ENCODE results near the gene COL27A1.
"Not testable (repeated sequence)": the region's sequence is repeated elsewhere in the genome, so short reads cannot be mapped to it uniquely, and the experiment has no call there.

Gene COL27A1

DNA sequence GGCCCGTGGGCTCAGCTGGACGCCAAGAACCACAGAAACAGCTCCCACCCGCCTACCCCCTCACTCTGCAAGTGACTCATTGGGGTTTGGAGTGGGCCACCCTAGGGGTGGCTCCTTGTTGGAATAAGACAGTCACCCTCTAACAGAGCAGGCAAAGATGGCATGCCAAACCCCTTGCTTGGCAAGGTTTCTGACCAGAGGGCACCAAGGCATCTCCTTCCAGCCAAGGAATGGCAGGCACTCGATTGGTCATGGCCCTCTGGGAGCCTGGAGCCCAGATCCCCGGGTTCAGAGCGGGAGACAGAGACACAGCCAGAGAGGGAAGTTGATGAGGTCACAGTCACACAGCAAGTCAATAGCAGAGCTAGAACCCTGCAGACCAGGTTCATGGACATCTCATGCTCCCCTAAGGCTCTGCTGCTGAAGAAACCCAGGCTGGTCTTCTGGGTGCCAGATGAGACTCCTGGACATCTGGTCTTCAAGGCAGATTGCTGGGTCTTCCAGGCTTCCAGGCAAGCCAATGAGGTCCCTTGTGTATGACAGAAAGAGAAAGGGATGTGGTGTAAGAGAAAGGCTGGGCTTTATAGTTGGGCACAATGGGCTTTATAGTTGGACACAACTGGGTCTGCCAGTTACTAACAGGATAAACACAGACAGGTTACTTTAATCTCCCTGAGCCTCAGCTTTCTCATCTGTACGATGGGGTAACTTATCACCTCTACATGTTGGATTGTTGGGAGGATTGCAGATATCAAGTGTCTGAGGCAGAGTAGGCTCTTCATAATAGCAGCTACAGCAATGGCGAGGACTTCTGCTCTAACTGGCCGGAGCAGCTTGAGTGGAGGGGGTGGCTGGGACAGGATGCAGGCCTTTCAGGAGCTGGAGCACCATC is 33.0 kb upstream of the COL27A1 start:
- DNase-seq (ENCODE audit: low read depth in 2 of 2, low spot score in 1 of 2), result no peak

DNA sequence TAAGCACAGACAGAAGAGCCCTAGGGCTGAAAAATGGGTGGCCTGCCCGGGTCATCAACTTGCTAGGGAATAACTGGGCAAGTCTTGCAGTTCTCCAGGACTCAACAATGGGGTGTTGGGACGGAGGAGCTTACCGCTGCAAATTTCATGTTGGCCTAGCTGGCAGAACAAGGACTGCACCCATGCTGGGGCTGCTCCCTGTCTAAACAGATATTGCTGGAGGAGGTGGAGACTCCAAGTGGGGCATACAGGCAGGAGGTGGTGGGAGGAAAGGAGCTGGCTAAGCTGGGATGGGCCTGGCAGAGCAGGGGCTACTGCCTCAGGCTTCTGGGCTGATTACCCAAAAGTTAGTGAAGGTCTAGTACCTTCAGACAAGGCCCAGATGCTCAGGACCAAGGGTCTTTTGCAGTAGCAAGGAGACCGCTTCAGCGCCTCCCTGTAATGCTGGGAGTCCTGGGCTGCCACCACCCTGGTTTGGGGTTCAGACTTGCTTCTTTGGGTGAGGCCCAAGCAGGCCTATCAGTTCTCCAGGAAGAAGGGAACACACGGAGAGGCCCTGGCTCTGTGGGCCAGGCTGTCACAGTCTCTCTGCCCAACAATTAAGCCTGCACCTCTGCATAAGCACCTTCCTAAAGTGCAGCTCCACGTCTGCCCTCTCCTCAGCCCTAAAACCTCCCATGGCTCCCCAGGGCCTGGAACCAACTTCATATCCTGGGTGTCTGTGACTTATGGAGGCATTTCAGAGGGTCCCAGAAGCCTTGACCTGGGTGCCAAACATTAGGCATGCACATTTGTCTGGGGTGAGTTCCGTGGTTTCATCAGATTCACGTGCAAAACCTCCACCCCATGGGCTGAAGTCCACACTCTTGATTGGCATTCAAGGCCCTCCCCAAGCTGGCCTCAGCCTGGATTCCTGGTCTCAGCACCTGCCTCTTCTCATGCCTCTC is 32.0 kb upstream of the COL27A1 start:
- DNase-seq (ENCODE audit: low read depth in 2 of 2, low spot score in 1 of 2), result no peak

DNA sequence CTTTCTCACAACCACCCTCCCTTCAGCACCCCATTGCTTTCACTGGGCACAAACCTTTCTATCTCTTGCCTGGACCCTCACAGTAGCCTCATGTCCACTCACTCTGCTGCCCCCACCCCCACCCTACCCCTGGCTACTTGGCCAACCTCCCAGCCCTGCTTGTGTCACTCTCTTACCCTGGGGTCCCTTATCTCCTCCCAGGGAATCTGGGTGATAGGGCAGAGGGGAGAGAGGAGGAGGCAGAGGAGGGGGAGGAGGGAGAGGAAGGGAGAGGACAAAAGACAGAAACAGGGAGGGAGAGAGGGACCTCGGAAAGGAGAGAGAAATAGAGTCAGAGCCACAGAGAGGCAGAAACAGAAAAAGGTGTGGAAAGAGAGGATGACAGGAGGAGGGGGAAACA is 31.2 kb upstream of the COL27A1 start:
- no peak for DNase-seq (ENCODE audit: low read depth in 2 of 2, low spot score in 1 of 2)

DNA sequence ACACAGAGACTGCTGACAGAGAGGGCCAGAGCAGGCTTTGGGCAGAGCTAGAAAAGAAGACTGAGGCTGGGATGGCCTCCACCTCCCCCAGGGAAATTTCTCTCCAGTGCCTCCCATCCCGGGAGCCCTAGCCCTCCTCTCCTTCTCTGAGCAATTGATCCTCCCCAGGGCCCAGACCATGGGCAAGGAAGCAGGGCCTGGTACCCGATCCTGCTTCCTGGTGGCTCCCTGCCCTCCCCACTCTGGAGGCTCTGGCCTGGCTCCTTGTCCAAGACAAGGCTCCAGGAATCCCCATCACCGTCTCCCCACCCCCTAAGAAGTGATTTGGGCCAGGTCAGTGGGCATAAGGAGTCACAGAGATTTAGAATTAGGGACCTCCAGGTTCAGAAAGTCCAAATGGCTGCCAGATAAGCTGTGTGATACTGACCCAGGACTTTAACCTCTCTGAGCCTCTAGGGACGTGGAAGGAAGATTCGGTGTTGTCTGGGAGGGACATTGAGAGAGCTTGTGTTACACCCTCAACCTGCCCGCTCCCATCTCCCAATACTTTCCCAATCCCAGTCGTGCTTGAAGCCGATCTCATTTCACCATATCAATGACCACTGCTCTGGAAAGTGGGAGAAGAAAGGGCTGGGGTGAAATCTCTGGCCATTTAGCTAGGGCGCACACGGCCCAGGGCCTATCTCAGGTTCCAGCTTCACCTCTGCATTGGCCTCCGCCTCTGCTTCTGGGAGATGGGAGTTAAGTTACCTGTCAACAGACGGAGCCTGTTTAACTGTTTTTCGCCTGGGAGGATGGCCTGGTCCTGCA is 30.5 kb upstream of the COL27A1 start:
- DNase-seq (ENCODE audit: low read depth in 2 of 2, low spot score in 1 of 2), result no peak

DNA sequence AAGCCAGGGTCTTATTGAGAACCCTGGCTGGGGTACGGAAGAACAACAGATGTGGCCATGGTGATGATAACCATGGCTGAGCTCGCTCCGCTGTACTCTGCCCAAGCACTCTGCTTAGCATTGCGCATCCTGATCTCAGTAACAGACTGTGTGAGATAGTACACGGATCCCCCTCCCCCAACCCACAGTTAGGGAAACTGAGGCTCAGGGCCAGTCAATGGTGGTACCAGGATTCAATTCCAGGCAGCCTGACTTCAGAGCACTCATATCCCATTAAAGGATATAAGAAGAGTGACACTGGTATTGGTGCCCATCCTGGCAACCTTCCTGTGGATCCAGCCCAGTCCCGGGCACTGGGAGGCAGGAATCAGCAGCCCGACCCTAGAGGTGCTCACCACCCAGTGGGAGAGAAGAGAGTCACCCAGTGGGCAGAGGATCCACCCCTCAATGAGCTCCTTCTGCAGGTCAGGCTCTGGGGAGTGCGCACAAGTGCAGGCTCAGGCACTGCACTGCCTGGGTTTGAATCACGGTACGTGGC is 29.8 kb upstream of the COL27A1 start:
- DNase-seq (ENCODE audit: low read depth in 2 of 2, low spot score in 1 of 2), result no peak

DNA sequence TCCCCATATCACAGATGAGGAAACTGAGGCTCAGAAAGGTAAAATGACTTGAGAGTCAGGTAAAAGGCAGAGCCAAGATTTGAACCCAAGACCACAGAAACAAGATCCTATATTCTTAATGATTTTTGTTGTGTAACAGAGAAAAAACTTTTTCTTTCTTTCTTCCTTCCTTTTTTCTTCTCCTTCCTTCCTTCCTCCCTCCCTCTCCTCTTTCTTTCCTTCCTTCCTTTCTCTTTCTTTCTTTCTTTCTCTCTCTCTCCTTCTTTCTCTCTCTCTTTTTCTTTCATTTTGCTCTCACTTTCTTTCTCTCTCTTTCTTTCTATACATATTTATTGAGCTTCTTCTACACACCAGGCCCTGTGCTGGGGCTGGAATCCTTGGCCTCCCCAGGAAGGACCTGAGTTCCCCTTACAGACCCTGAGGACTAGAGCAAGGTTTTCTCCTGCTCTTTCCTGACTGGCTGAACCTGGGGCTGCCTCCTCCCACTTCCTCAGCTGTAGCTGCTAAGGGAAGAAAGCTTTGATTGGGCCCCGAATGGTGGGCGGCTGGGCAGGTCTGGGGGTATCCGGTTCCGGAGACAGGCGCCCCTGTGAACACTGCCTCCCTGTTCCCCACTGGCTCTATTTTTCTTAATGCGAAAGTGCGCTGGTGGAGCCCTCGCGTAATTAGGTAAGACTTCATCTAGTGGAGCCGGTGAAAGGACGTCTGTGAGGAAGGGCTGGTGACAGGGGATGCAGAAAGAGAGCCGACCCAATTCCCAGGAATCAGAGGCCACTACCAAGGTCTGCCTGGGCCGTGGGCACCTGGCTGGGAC is 28.9 kb upstream of the COL27A1 start:
- no peak for DNase-seq (ENCODE audit: low read depth in 2 of 2, low spot score in 1 of 2)

DNA sequence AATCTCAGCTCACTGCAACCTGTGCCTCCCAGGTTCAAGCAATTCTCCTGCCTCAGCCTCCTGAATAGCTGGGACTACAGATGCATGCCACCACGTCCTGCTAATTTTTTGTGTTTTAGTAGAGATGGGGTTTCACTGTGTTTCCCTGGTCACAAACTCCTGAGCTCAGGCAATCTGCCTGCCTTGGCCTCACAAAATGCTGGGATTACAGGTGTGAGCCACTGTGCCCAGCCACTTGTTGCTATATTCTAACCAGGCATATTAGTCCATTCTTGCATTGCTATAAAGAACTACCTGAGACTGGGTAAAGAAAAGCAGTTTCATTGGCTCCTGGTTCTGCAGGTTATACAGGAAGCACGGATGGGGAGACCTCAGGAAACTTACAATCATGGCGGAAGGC is 26.6 kb upstream of the COL27A1 start:
- DNase-seq (ENCODE audit: low read depth in 2 of 2, low spot score in 1 of 2), result not testable (repeated sequence)

DNA sequence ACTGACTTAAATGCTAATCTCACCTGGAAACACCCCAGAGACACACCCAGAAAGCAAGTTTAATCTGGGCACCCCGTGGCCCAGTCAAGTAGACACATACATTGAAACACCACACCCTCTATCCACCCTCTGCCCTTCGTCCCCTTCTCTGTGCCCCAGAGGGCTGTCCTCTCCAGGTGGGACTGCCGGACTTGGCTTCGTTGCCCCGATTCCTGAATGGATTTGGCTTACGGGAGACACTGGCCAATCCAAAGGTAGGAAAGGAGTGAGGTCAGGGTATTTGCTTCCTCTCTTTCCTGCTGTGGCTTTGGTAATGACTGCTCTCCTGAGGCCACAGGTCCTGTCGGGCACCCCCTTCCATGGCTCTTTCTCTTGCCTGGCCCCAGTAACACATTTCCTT is 25.2 kb upstream of the COL27A1 start:
- no peak for DNase-seq (ENCODE audit: low read depth in 2 of 2, low spot score in 1 of 2)

DNA sequence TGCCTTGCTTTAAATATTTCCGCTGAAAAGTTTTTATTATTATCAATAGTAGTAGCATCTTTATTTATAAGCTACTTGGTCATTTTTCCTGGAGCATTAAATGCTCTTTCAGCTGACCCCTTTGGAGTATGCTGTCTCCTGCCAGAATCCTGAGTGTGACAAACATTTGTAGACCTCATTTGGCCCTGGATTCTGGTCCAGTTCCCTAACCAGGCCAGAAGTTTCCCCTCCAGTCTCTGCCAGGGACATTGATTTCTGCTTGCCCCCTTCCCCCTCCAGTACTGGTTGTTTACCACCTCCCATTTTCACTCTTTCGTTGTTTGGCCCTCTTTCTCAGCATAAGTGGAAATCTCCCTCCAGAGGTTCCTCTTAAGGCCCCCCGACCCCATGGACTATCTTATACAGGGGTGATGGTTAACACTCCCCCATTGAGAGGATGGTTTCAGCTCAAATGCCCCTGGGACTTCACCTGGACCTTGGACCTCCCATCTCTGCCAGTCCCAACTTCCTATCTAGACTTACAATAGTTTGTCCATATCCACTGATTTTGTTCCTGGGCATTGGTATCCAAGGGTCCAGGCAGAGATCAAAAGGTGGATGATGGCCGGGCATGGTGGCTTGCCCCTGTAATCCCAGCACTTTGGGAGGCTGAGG is 24.6 kb upstream of the COL27A1 start:
- no peak for DNase-seq (ENCODE audit: low read depth in 2 of 2, low spot score in 1 of 2)

DNA sequence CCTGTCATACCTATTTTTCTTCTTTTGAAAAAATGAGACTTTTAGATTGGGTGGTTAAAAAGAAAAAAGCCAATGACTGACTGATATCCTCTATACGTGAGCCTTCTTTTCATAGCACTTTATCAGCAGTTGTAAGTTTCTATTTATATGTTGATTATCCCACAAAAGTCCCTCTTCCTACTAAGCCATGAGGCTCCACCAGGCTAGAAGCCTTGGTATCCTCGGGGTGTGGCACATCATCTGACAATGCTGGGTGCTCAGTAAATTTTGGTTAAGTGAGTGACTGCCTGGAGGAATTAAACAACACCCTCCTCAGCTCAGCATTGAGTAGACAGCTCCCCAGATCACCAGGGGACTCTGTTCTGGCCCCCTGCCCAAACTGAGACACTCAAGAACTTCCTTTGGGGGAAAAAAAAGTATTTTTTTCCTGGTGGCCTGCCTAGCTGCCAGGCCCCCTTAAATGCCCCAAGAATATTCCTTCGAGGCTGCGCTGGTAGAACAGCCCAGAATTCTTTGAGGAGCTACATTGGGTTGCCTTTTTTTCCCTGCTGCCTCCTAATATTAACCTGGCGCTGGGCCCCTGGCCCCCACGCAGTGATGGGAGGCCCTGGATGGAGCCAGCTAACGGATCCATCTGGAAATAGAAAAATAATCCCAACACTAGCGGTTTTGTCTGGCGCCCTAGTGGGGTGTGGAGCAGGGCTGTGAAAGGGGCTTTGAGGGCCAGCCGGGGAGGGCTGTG is 23.4 kb upstream of the COL27A1 start:
- DNase-seq (ENCODE audit: low read depth in 2 of 2, low spot score in 1 of 2), result no peak

DNA sequence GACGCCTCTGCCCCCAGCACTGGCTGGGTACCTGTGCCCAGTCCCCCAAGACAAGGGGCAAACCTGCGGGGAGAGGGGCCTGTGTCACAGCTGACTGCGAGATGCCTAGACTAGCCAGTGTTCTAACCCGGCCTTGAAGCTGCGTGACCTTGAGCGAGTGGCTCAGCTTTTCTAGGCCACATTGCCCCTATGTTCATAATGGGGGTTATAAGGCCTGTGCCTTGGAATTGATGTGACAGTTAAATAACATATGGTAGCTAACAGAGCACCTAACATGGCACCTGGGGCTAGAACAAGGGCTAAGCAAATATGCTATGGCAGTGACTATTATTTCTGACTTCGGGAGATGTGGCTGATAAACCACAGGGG is 22.8 kb upstream of the COL27A1 start:
- DNase-seq (ENCODE audit: low read depth in 2 of 2, low spot score in 1 of 2), result no peak

DNA sequence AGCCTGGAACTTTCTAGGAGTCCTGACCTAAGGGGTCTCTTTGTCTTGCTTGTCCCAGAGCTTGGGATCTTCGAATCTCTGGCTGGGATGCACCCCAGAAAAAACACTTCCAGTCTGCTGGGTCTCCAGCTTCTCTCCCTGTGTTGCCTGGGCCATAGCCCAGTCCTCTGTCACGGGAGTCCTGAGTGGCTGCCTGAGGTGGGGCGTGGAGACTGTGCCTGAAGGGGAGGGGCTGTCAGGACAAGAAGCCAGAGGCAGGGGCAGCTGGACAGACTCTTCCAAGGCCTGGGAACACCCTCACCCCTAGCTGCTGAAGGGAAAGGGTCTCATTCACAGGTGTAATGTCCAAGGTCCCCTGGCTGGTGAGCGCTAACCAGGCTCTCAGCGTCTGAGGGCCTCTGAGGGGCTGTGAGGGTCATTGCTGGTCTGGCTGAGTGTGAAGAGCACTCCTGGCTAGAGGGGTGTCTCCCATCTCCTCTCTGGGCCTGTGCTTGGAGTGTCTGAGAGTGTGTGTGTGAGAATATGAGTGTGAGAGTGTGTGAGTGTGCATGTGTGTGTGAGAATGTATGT is 20.4 kb upstream of the COL27A1 start:
- DNase-seq (ENCODE audit: low read depth in 2 of 2, low spot score in 1 of 2), result no peak

DNA sequence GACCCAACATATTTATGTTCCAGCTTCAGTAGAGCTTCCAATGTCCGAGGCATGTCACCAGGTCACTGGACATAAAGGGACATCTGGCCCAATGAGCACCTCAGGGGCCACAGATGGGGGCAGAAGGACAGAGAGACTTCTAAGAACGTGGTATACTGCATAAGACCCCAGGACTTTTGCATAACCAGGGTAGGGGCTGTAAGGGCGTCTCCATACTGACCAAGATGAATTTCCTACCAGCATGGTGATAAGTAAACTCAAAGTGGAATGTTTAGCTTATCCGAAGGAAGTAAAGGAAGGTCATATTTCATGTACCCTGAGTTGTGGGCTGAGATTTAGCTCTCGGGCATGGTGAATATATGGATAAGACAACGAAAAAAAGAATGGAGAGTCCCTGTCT is 17.5 kb upstream of the COL27A1 start:
- no peak for DNase-seq (ENCODE audit: low read depth in 2 of 2, low spot score in 1 of 2)

DNA sequence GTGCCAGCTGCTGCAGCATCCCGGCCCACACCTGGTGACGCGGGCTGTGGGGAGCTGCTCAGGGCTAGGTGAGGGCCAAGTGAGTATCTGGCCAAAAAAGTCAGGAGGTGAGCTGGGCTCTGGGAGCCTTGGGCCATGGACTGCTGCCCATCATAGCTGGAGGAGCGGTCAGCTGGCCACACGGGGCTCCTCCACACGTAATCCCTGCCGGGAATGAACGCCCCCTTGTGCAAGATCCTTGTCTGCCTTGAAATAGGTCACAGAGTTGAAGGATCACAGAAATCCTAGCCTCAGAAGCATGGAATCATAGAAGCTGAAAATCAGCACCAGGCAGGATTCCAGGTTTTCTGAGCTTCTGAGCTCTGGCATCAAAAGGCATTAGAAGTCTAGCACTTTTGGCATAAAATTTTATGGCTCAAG is 16.8 kb upstream of the COL27A1 start:
- no peak for DNase-seq (ENCODE audit: low read depth in 2 of 2, low spot score in 1 of 2)

DNA sequence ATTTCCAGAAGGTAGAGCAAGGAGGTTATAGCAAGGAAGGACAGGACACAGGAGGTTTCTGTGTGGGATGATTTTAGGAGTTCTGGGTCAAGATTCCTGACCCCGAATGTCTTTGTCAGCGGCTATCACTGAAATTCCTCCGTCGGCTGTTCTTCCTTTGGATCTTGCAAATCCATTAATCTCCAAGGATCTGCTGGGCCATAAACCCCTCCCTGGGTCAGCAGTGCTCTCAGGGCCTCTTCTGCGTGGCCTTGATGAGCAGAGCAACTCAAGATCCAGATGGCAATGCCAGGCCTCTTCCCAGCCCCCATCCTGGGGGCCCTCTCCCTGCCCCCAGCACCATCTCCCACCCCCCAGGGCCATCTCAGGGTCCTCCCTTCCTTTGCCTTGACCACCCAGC is 16.3 kb upstream of the COL27A1 start:
- no peak for DNase-seq (ENCODE audit: low read depth in 2 of 2, low spot score in 1 of 2)

DNA sequence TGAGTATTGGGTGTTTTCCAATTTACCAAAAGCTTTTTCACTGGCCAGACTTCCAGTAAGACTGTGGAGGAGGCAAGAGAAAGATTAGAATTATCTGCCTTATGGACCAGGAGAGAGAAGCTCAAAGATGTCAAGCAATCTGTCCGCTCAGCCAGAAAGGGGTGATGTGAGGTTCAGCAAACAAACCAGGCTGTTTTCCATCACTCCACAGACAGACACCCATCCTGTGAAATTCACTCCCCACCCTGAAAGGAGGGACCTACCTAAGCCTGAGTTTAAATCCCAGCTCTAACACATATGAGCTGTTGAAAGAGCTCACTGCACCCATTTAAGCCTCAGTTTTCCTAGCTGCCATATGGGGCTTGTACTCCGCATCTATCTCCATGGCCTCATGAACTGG is 14.9 kb upstream of the COL27A1 start:
- DNase-seq (ENCODE audit: low read depth in 2 of 2, low spot score in 1 of 2), result no peak

DNA sequence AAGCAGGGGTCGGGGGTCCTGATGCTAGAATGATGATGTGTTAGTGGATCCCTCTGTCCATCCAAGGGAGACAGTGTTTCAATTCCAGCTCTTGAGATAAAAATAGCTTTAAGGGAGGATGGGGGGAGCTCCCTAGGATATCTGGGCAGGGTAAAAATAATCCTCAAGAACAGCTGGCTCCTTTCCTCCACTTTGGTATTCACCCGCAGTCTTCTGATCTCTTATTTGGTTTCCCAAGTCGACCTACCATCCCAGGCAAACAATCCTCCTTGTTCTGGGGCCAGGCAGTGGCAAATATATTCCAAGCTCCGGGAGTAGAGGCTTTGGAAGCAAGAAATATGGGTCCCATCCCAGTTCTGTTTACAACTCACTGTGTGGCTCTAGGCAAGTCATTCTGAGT is 14.5 kb upstream of the COL27A1 start:
- no peak for DNase-seq (ENCODE audit: low read depth in 2 of 2, low spot score in 1 of 2)

DNA sequence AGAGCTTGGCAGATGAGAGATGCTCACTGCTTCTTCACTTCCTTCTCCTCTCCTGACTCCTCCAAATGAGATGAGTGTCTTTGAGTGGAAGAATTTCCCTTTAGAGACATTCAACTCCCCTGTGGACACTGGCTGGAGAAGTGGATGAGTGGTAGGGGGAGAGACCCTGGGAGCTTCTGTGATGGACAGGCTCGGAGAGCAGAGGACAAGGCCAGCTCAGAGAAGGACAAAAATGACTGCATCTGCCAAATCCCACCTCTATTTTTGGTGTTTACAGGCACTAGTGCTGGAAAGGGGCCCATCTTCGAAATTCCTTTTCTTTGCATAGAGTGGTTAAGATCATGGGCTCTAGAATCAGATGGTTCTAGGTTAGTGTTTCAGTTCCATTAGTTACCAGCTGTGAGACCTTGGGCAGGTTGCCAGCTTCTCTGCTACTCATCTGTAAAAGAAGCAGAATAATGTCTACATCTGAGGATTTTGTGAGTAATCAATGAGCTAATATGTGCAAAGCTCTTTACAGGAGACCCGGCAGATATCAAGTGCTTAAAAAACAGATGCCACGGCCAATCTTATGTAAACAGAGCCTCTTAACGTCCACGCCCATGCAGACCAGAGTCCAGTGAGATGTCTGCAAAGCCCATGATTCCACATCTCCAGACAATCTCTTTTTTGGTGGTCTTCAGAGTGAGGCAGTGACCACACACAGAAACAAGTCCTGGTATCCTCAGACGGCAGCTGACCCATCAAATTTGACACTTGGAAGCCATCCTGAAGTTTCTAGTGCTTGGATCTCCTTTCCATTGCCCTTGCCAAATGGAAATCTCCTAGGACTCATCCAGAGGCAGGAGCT is 13.6 kb upstream of the COL27A1 start:
- DNase-seq (ENCODE audit: low read depth in 2 of 2, low spot score in 1 of 2), result no peak
